Brain microvascular endothelial cell (primary cell): ENCODE results near the gene TPD52L2.

Experiments used
- DNase-seq: peaks from one replicate; pipeline ENCODE4 v3.0.0-alpha.2; 2020
- H3K27ac ChIP-seq: fragments of 250-450 bp; sonication (Bioruptor Pico); 2 replicates; pipeline ENCODE4 v1.5.1; 2020; ENCODE audit warnings: mild to moderate bottlenecking, moderate library complexity
- H3K27me3 ChIP-seq: fragments of 250-450 bp; sonication (Bioruptor Pico); replicated peaks from 2 replicates; pipeline ENCODE4 v1.5.1; 2020; ENCODE audit warnings: mild to moderate bottlenecking
- H3K36me3 ChIP-seq: fragments of 250-450 bp; sonication (Bioruptor Pico); replicated peaks from 2 replicates; pipeline ENCODE4 v1.5.1; 2020; ENCODE audit warnings: mild to moderate bottlenecking
- H3K4me3 ChIP-seq: 2 replicates; pipeline ENCODE4 v1.5.1; 2011; ENCODE audit warnings: low read depth, mild to moderate bottlenecking, control low read depth, low read length, moderate library complexity
- in situ Hi-C: cut with HindIII; loops from 2 replicates; pipeline ENCODE4 v1.10.0; 2017; ENCODE audit warnings: low sequenced_read_pairs, low pct_ligation_motif_present
- TF ChIP-seq, protein P1 (sequence below): IDR thresholded peaks from 2 replicates; pipeline ENCODE4 v1.5.1; 2011; ENCODE audit warnings: low read depth, mild to moderate bottlenecking, moderate library complexity, low read length, control low read depth, inconsistent platforms; ENCODE audit errors: missing control alignments

The TPD52L2 gene

DNA sequence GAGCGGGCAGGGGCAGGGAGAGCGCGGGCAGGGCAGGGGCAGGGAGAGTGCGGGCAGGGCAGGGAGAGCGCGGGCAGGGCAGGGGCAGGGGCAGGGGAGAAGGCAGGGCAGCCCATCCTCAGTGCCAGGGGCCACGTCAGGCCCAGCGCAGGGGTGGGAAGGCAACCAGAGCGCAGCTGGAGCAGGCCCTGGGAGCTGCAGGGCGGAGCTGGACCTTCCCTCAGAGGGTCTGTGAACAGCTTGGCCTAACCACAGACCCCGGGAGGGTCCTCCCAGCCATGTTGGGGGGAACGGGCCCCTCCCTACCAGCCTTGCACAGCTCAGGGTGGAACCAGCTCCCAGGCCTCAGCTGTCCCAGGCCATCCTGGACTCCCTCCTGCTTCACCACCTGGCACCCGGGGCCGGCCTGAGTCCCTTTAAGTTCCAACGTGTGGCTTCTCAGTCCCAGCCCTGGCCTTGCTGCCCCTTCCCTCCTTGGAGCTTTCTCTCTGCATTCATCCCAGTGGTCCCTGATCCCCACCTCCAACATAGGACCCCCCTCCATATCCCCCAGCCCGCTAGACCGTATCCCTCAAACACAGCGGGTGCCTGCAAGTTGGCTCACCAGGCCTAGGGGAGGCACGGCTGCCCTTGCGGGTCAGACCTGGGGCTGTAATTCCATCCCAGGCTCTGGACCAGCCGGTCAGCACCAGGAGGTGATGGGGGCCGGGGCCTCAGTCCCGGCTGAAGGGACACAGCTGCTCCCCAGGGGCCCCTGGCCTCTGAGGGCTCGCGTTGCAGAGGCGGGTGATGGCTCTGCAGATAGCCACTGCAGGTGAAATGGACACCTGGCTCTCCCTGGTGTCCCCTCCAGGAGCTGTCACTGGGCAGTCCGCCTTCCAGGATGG is 28.4 kb upstream of the TPD52L2 start:
- in situ Hi-C loops = no loop called here
- no peak for DNase-seq

GRCh38 chr20:63837479-63837878 is 27.6 kb upstream of the TPD52L2 start:
- TF ChIP-seq, protein P1, sequence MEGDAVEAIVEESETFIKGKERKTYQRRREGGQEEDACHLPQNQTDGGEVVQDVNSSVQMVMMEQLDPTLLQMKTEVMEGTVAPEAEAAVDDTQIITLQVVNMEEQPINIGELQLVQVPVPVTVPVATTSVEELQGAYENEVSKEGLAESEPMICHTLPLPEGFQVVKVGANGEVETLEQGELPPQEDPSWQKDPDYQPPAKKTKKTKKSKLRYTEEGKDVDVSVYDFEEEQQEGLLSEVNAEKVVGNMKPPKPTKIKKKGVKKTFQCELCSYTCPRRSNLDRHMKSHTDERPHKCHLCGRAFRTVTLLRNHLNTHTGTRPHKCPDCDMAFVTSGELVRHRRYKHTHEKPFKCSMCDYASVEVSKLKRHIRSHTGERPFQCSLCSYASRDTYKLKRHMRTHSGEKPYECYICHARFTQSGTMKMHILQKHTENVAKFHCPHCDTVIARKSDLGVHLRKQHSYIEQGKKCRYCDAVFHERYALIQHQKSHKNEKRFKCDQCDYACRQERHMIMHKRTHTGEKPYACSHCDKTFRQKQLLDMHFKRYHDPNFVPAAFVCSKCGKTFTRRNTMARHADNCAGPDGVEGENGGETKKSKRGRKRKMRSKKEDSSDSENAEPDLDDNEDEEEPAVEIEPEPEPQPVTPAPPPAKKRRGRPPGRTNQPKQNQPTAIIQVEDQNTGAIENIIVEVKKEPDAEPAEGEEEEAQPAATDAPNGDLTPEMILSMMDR = no peak
- Histone ChIP-seq H3K27me3 (no peaks in the 10 kb centered on the region), H3K27ac (no peak overlapping the region), H3K36me3 (no peaks in the 10 kb centered on the region), H3K4me3 (no peak overlapping the region)
- DNase-seq = no peak
- in situ Hi-C loops = no loop called here

More for the DNA sequence above, 28.4 kb upstream of the TPD52L2 start:
- Histone ChIP-seq H3K36me3 (no peaks in the 10 kb centered on the region), H3K27ac (no peak overlapping the region), H3K4me3 (no peak overlapping the region), H3K27me3 (no peaks in the 10 kb centered on the region)
- TF ChIP-seq, protein P1 = no peak

DNA sequence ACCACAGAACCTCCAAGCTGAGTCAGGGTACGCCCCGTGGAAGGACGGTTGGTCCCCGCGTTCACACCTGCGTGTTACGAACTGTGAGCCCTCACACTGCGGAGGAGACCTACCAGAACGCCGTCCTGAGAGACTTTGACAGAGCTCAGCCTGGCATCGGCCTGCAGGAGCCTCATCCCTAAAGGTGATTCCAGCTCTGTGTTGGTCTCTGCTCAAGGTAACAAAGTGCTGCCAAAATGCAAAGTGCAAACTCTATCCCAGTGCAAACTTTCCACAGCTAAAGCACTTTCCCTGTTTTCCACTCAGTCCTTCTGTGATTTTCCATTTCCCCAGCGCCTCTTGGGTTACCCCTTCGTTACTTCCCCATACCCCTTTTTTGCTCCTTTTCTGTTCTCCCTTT is 25.4 kb upstream of the TPD52L2 start:
- no peak for DNase-seq
- Histone ChIP-seq H3K4me3 (no peak overlapping the region), H3K27ac (no peak overlapping the region), H3K27me3 (no peaks in the 10 kb centered on the region), H3K36me3 (no peaks in the 10 kb centered on the region)
- TF ChIP-seq, protein P1 = no peak
- in situ Hi-C loops = no loop called here

GRCh38 chr20:63840405-63840828 is 24.7 kb upstream of the TPD52L2 start:
- TF ChIP-seq, protein P1 = no peak
- H3K4me3 ChIP-seq = no peak overlapping the region
- no peaks in the 10 kb centered on the region for H3K27me3 ChIP-seq

DNA sequence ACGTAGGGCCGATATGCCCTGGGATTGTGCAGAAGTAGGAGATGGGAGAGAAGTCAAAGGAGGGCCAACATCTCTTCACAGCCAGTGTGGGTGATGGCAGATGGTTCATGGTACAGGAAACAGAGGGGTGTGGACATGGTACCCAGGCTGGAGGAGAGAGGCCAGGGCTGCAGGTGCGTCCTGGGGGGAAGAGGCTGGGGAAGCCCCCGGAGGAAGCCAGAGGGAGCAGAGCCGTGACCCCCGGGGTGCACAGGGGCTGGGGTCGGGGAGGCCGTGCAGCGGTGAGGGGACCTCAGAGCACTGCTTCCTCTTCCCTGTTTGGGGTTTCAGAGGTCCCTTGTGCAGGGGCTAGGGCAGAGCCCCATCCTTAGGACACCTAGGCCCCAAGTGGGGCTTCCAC is 22.8 kb upstream of the TPD52L2 start:
- Histone ChIP-seq H3K27ac (no peak overlapping the region), H3K4me3 (no peak overlapping the region), H3K36me3 (no peaks in the 10 kb centered on the region), H3K27me3 (no peaks in the 10 kb centered on the region)
- TF ChIP-seq, protein P1 = no peak
- DNase-seq = no peak
- in situ Hi-C loops = no loop called here

More at GRCh38 chr20:63840405-63840828, 24.7 kb upstream of the TPD52L2 start:
- H3K36me3 ChIP-seq = no peaks in the 10 kb centered on the region
- H3K27ac ChIP-seq = no peak overlapping the region
- no peak for DNase-seq
- in situ Hi-C loops = no loop called here
